HG03066 (cell line): ENCODE results near the gene AKAP10.
"Not testable (repeated sequence)": the region's sequence is repeated elsewhere in the genome, so short reads cannot be mapped to it uniquely, and the experiment has no call there.

Experiments
- ATAC-seq: cut with Tn5 transposase; IDR thresholded peaks from one replicate; pipeline ENCODE4 v1.9.1; 2021; ENCODE audit warnings: low read depth; ENCODE audit not compliant: unreplicated experiment

The AKAP10 gene

DNA sequence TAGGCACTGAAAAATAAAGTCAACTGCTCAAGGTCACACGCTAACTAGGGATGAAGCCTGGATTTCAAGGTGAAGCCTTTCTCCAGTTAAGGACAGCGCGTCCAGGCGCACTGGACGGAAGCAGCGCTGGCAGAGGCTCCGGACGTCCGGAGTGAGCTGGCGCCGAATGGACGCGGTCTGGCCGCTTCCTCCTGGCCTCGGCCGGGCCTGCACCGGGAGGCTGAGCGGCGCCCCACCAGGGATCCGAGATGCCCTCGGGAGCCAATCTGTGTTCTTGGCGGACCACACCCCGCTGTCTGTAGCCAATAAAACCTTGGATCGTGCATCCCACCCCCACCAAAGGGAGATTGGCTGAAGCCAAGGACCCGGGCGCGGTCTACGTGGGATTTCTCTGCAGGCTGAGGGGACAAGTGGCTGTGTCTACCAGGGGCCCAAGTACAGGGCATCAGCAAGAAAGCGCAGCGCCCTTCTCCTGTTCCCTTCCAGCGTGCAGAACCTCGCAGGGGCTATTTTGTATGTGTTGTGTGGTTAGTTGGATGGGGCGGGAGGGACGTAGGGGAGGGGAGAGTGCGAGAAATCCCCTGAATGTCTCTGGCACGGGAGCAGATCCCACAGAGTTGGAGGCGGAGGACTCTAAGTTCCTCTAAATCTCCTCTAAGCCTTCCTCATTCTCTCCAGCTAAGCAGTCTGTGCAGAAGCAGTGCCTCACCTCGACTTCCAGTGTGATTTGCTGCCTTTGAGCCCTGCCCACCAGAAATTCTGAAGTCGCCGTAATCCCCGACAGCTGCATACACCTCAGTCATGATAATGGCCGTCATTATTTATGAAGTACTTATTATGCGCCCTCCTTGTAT, 2.5 kb upstream of the AKAP10 start:
- ATAC-seq = no peak

DNA sequence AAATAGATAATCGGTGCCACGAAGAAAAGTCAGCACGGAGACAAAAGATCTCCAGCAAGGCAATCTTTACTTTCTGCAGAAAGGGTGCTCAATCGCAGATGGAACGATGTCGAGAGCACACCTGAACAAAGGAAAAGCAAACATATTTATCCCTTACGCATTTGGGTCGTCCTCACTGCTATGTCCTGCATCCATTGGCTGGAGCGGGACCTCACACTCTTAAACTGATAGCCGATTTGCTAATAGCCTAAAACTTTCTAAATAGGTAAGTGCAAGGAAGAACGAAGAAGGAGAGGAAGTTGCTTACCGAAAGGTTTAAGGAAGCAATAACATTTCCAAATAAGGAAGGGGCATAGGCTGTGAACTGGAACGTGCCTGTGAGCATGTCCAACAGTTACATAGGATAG, 1.2 kb upstream of the AKAP10 start:
- no peak for ATAC-seq

DNA sequence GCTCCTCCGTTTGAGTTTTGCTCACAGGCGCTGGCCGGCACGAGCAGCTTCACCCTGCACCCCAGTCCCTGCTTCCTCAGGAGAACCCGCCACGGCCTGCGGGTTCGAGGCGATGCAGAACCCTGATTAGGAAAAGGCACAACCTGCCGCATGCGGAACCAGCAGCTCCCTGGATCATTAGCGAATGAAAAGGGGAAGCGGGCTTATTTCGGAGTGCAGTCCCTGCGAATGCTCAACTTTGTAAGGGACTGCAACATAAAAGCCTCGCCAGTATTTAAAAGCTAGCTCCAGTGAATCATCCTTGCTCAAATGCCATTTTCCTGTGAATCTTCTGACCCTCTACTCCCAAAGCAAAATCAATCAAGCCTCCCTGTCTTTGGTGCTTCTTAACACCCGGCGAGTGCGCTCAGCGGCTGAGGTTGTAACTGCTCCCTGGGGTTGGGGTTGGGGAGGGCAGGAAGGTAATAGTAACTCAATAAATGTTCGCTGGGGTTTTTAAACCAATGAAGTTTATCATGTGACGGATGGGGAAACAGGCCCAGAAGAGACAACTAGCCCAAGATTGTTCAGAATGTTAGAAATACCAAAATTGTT, 678 bp upstream of the AKAP10 start:
- peak; percentile 31 for ATAC-seq

DNA sequence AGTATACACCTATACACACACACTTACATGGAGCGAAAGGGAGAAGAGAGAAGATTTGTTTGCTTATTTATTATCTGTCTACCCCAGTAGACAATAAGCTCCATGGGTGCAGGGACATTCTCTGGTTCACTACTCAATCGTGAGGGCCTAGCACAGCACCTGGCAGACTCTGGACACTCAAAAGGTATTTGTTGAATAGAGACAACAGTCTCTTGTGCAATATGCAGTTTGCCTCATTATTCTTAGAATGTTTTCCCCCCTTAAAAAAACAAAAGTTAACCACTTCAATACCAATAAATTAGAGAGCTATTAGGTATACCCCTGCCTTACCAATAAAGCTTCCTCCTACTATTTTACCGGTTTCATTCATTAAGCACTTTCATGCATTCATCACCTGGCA, 2.0 kb downstream of the AKAP10 start:
- ATAC-seq = no peak

DNA sequence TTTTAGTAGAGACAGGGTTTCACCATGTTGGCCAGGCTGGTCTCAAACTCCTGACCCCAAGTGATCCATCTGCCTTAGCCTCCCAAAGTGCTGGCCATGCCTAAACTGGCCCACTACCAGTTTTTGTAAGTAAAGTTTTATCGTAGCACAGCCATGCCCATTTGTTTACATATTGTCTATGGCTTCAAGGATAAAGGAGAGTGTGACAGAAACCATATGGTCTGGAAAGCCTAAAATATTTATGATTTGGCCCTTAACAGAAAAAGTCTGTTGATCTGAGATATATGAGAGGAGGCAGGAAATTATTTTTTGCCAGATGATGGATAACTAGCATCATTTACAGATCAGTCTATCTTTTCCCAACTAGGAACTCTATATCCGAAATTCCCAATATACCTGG, 4.5 kb downstream of the AKAP10 start:
- ATAC-seq = no peak

DNA sequence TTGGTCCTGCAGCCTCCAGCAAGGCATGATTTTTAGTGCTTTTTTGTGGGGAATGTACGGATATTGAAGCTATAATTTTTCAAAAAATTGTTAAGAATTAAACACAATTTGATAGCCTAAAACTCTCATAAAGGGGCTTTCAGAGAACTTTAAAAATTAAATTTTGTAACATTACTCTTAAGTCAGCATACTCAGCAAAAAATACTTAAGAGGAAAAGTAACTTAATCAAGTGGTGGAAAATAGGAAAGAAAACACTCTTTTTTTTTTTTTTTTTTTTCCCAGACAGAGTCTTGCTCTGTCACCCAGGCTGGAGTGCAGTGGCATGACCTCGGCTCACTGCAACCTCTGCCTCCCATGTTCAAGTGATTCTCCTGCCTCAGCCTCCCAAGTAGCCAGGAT, 14.7 kb downstream of the AKAP10 start:
- ATAC-seq = not testable (repeated sequence)

DNA sequence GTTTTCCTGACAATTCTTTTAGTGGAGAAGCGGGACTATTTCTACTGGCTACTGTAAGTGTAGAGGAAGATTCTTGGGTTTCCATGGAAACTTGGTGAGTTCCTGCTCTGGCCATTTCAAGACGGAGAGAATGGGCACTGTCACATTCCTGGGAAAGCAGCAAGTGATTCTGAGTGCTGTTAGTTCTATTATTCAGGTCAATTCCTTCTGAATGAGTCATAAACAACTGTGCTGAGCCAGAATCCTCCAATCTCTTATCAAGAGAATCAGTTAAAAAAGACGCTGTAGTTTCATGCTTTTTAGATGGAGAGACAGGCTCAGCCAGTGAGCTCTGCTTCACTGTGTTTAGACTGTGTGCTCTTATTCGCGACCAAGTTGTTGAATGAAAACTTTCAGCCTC, 19.6 kb downstream of the AKAP10 start:
- no peak for ATAC-seq

DNA sequence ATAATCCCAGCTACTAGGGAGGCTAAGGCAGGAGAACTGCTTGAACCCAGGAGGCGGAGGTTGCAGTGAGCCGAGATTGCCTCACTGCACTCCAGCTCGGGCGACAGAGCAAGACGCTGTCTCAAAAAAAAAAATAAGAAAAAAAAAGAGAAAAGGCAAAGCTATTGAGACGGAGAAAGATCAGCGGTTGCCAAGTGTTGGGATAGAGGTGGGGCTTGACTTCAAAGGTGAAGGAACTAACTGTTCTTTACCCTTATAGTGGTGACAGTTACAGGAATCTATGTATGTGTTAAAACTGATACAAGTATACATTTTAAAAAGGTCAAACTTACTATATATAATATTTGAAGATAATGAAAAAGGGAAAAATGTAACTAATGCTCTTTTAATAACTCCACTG, 22.5 kb downstream of the AKAP10 start:
- no peak for ATAC-seq

DNA sequence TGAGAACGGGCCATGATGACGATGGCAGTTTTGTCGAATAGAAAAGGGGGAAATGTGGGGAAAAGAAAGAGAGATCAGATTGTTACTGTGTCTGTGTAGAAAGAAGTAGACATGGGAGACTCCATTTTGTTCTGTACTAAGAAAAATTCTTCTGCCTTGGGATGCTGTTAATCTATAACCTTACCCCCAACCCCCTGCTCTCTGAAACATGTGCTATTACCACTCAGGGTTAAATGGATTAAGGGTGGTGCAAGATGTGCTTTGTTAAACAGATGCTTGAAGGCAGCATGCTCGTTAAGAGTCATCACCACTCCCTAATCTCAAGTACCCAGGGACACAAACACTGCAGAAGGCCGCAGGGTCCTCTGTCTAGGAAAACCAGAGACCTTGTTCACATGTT, 26.2 kb downstream of the AKAP10 start:
- ATAC-seq = not testable (repeated sequence)

DNA sequence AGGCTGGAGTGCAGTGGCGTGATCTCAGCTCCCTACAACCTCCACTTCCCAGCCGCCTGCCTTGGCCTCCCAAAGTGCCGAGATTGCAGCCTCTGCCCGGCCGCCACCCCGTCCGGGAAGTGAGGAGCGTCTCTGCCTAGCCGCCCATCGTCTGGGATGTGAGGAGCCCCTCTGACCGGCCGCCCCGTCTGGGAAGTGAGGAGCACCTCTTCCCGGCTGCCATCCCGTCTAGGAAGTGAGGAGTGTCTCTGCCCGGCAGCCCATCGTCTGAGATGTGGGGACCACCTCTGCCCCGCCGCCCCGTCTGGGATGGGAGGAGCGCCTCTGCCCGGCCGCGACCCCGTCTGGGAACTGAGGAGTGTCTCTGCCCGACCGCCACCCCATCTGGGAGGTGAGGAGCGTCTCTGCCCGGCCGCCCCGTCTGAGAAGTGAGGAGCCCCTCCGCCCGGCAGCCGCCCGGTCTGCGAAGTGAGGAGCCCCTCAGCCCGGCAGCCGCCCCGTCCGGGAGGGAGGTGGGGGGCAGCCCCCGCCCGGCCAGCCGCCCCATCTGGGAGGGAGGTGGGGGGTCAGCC, 26.9 kb downstream of the AKAP10 start:
- not testable (repeated sequence) for ATAC-seq

DNA sequence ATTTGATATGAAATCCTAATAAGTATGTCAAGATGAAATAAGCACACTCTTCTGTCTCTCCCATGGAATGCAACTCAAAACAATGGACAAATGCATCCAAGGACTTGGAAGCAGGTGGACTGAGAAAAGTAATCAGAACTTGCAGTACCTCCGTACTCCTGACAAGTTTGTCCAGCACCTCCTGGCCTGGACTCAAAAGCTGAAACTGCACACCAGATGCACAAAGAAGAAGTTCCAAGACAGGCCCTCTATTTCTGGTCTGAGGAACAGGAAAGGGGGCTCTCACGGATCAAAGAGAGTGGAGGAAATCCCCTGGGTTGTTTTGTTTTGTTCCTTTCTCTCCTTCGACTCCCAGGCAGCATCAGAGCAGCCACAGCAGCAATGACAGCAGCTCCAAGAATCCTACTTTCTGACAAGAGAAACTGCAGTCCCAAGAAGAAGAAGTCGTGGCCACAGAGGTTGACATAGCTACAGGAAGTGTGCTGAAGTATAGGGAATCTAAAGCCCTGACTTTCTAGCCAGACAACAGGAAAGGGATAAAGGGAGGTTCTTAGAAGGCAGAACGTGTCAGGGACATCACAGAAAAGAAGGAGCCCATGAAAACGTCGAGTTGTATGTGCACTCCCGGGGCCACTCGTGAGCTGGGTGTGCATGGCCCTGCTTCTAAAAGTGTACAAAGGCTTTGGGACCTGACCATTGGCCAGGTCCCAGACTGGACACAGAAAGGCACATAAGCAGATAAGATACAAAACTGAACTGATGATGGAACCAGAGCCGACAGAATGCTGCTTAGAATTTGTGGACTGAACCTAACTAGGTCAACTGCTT, 29.3 kb downstream of the AKAP10 start:
- ATAC-seq = no peak

DNA sequence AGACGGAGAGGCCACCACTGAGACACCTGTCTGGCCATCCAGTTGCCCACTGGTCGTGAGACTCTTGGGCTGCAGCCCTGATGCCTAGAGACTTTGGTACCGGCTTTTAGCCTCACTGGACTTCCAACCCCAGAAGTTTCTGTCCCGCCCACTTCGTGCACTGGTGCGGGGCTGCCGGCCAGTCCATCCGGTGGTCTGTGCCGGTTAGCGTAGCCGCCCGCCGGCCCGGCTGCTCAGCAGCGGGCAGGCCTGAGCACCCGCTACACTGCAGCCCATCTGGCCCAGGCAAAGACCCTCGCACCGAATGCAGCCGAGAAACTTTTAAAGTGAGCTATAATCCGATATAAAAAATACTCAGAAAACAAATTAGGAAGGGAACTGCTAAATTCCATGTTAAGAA, 30.7 kb downstream of the AKAP10 start:
- no peak for ATAC-seq

DNA sequence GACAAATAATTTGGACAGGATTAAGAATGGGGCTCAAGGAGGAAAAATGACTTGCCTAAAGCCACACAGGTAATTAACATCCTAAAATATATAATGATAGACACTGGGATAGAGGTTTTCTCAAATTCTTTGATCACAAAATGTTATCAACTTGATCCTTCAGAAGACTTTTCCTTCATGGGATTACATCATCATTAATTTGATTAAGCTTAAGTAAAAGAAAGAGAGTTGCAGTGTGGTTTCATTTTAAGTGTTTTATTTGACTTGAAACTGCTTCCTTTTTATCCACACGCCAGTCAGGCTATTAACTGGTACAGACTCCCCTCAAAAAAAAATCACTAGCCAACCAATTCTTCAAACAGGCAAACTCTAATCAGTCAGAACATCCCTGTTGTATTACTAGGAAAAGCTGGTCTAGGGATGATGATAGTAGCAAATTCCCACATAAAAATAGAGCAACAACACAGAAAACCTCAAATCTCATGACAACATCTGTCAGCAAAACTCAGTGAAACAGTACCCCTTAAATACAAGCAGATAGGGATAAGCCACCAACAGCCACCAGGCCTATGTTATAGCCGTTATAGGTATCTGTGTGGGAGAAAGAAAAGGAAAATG, 32.5 kb downstream of the AKAP10 start:
- ATAC-seq = no peak

DNA sequence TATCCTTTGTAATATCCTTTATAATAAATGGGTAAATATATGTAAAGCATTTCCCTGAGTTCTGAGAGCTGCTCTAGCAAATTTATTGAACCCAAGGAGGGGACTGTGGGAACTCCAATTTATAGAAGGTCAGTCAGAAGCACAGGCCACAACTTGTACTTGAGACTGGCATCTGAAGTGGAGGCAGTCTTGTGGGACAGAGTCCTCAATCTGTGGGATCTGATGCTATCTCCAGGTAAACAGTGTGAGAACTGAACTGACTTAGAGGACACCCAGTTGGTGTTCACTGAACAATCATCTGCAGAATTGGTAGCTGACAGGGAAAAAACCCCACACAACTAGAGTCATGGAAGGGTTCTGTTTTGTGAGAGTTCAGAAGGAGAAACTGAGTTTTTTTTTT, 34.0 kb downstream of the AKAP10 start:
- no peak for ATAC-seq

DNA sequence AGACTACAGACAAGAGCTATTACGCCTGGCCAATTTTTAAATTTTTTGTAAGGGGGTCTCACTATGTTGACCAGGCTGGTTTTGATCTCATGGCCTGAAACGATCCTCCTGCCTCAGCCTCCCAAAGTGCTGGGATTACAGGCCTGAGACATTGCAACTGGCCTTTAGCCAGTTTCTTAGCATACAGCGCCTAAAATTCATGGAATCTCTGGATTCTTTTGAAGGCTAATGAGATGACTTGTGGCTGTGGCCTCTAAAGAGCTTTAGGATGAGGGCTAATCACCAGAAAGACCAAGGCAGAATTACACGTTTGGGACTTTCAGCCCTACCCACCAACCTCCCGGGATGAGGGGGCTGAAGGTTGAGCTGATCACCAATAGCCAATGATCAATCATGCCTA, 34.6 kb downstream of the AKAP10 start:
- no peak for ATAC-seq

DNA sequence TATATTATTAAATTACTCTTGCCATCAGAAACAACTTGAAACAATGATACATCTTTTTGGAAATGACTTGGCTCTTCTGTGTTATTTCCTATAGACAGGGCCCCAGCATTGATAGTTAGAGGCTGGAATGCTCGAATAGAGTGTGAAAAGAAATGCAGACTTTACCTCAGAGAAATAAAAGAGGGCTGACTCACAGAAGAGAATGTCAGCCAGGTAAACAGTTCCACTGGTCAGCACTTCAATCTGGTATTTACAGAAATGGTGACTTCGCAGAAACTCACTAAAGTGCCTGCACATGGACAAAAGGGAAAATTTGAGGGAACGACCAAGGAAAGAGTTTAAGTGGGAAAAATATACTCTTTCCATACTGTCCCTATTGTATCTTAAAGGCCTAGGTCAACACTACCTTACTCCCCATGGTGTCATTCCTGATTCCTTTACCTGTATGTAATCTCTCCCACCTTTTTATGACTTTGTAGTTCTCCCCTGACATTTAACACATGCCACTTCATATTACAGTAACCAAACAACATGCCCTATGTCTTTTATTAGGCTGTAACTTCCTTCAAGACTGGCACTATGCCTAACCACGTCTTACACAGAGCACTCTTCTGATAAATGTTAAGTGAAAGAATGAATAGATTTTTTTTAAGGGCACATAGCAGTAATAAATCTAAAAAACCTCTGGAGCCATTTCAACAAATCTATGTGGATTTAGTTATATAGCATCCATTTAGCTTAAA, 36.7 kb downstream of the AKAP10 start:
- no peak for ATAC-seq

DNA sequence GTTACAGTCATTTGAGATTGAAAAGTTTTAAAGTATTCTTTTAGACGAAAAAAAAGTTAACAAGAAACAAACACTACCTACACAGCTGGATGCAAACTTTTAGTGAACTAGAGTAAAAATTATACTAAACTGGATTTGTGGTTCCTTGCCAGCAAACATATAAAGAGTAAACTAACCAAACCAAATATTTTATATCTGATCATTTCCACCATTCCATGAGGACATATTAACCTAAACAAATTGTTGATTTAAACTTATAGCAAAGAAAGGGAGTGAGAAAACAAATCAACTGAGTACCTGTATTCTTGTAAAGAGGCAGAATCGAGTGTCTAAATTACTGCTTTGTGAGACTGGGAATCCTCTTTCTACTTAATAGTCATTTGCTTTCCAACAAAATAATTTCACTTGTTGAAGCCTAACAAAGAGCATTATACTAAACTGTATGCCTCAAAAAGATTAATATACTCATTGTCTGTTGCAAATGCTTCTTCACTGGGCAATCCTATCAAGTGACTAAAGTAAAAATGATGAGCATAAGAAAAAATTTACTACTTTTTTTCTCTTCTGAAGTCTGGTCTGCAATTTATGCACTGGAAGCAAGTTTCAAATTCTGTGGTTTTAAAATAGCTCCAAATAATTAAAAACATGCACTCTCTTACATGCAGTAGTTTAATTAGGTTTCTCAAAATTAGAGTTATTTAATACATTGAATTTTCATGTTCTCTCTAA, 37.5 kb downstream of the AKAP10 start:
- no peak for ATAC-seq

DNA sequence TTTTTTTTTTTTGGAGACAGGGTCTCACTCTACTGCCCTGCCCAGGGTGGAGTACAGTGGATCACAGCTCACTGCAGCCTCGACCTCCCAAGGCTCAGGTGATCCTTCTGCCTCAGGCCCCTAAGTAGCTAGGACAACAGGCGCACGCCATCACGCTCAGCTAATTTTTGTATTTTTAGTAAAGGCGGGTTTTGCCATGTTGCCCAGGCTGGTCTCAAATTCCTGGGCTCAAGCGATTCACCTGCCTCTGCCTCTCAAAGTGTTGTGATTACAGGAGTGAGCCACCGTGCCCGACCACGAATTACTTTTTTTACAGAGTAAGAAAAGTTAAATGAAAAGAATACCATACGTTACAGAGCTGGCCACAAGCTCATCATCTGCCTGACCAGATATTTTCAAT, 38.9 kb downstream of the AKAP10 start:
- no peak for ATAC-seq

DNA sequence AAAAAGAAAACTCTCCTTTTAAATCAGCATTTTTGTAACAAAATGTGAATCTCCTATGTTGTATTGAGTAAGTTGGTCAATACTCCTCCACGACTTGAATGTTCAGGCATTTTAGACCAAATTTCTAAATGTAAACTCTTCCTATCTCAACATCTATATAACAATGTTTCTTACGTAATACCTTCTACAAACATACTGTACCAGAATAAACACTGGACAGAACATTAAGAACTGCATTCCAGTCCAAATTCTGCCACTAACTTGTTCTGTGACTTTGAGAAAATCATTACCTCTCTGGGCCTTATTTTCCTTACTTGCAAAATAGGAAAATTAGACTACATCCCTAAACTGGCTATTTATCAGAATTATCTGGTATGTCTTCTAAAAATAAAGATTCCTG, 40.1 kb downstream of the AKAP10 start:
- ATAC-seq = no peak
